ENCODE data around the gene HPN. TPM values are rescaled to one million over a fixed set of nuclear protein-coding genes. Genes with fewer than 3 reads are reported as not detected.

Gene HPN
- total RNA-seq, 4 donors from 2014 or later, result 0.67 to 1.4 TPM; not detected in 2

GRCh38 chr19:34998777-34999497 is 42.6 kb upstream of the HPN start:
- Histone ChIP-seq H3K27me3 (no peaks in the 10 kb centered on the region), H3K9me3 (peaks cover 0 to 5% (median 0%) of the 10 kb centered on the region in 4 donors), H3K4me3 (peak overlapping the region; percentile 71 to 79 (median 76)), H3K4me1 (peaks cover 0 to 81% (median 15%) of the 10 kb centered on the region in 4 donors), H3K36me3 (no peaks in the 10 kb centered on the region), H3K27ac (peak overlapping the region; percentile 90 to 98 (median 94))
- no peak for DNase-seq
- TF ChIP-seq CTCF (IDR thresholded peaks at IDR 0.05) (no peak), POLR2A (IDR thresholded peaks at IDR 0.05) (peak in 1 of 2 donors; percentile 7)

- peak; percentile 84 to 92 (median 88) for DNase-seq
- H3K4me1 ChIP-seq, result peaks cover 4 to 82% (median 15%) of the 10 kb centered on the region in 4 donors
- peak within 1 kb of the TSS; percentile 90 to 98 (median 94) for H3K27ac ChIP-seq
- peak within 1 kb of the TSS; percentile 71 to 79 (median 76) for H3K4me3 ChIP-seq
- no peaks in the 10 kb centered on the region for H3K27me3 ChIP-seq
- H3K9me3 ChIP-seq, result peaks cover 0 to 5% (median 0%) of the 10 kb centered on the region in 4 donors
- TF ChIP-seq CTCF (IDR thresholded peaks at IDR 0.05) (no peak), POLR2A (IDR thresholded peaks at IDR 0.05) (peak in 1 of 2 donors; percentile 77)
- H3K36me3 ChIP-seq, result no peaks in the 10 kb centered on the region
Measured at GRCh38 chr19:34999498-35000337, 41.8 kb upstream of the HPN start, which contains the start of gene GRAMD1A. GRAMD1A (plus strand) TSS chr19:35000323; CDS start chr19:35000479, 156 bp downstream.

GRCh38 chr19:35000338-35000646 is 41.2 kb upstream of the HPN start:
- Histone ChIP-seq H3K27ac (peak overlapping the region; percentile 90 to 98 (median 94)), H3K4me1 (peaks cover 4 to 82% (median 15%) of the 10 kb centered on the region in 4 donors), H3K27me3 (no peaks in the 10 kb centered on the region), H3K36me3 (no peaks in the 10 kb centered on the region), H3K4me3 (peak overlapping the region; percentile 71 to 79 (median 76)), H3K9me3 (no peaks in the 10 kb centered on the region)
- DNase-seq, result no peak
- TF ChIP-seq POLR2A (IDR thresholded peaks at IDR 0.05) (no peak), CTCF (IDR thresholded peaks at IDR 0.05) (no peak)

GRCh38 chr19:35000647-35001501 is 40.6 kb upstream of the HPN start:
- no peaks in the 10 kb centered on the region for H3K9me3 ChIP-seq
- H3K27me3 ChIP-seq, result no peaks in the 10 kb centered on the region
- no peak for TF ChIP-seq CTCF (IDR thresholded peaks at IDR 0.05)
- TF ChIP-seq POLR2A (IDR thresholded peaks at IDR 0.05), result no peak
- DNase-seq, result peak; percentile 63 to 80 (median 73)
- H3K4me3 ChIP-seq, result peak overlapping the region; percentile 71 to 79 (median 76)
- no peaks in the 10 kb centered on the region for H3K36me3 ChIP-seq
- peak overlapping the region; percentile 90 to 98 (median 94) for H3K27ac ChIP-seq
- peaks cover 4 to 82% (median 15%) of the 10 kb centered on the region in 4 donors for H3K4me1 ChIP-seq

GRCh38 chr19:35002037-35002535 is 39.4 kb upstream of the HPN start:
- Histone ChIP-seq H3K27ac (peak overlapping the region in 3 of 4 donors; percentile 35 to 98 (median 91)), H3K36me3 (no peaks in the 10 kb centered on the region), H3K4me1 (peaks cover 4 to 84% (median 15%) of the 10 kb centered on the region in 4 donors), H3K9me3 (no peaks in the 10 kb centered on the region), H3K4me3 (peak overlapping the region in 1 of 4 donors; percentile 79), H3K27me3 (no peaks in the 10 kb centered on the region)
- TF ChIP-seq CTCF (IDR thresholded peaks at IDR 0.05) (no peak), POLR2A (IDR thresholded peaks at IDR 0.05) (no peak)
- no peak for DNase-seq

All from Peyer's patch (tissue), 4 donors.